HUES6 (cell line): ENCODE data around the gene PDGFB.

Experiments
- H3K27ac ChIP-seq: 2 replicates; pipeline ENCODE4 v1.7.0; 2013; ENCODE audit warnings: low read depth, mild to moderate bottlenecking, low read length, inconsistent platforms
- H3K27me3 ChIP-seq: 2 replicates; pipeline ENCODE4 v1.6.1; 2013; ENCODE audit warnings: low read length; ENCODE audit not compliant: control insufficient read depth, insufficient read depth
- H3K36me3 ChIP-seq: 2 replicates; pipeline ENCODE4 v1.6.1; 2013; ENCODE audit warnings: low read length; ENCODE audit not compliant: control insufficient read depth, insufficient read depth
- H3K4me1 ChIP-seq: 2 replicates; pipeline ENCODE4 v1.6.1; 2013; ENCODE audit warnings: low read length; ENCODE audit not compliant: control insufficient read depth, insufficient read depth
- H3K4me3 ChIP-seq: 2 replicates; pipeline ENCODE4 v1.5.1; 2013; ENCODE audit warnings: low read depth, low read length
- H3K9ac ChIP-seq: one replicate; pipeline ENCODE4 v1.6.1; 2013; ENCODE audit warnings: mild to moderate bottlenecking, low read length
- H3K9me3 ChIP-seq: 2 replicates; pipeline ENCODE4 v1.6.1; 2013; ENCODE audit warnings: low read depth, low read length; ENCODE audit not compliant: control insufficient read depth, insufficient read depth

PDGFB gene

DNA sequence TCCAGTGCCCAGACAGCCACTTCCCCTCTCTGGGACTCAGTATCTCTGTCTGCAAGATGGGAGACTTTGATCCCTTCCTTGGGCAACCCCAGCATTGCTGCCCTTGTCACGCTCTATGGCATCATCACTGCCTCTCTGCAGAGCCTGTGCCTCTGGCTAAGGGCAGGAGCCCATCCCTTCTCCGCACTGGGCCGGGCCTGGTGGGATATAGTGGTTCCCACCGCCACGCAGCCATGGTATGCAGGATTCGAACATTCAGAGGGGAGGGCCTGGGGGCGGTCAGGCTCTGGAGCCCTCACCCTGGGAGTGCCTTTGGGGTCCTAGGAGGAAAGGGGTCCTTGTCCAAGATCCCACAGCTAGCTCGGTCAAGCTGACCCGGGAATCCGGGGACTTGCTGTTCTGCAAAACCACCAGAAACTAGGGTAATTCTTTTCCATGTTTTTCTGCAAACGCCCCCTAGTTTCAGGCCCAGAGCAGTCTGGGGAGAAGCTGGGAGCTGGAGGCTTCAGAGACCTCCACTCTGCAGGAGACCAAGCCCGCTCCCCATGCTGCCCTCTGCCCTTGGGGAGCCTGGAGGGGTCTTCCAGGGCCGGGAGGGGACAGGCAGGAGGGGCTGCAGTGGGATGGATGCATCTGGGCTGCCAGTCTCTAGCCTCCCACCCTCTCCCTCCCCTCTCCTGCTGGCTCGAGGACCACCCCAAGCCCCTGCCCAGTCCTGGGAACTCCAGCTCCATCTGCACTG is 67.9 kb downstream of the PDGFB start:
- no peaks in the 10 kb centered on the region for H3K27me3 ChIP-seq
- peaks cover 73% of the 10 kb centered on the region for H3K4me1 ChIP-seq
- peak overlapping the region; percentile 95 for H3K27ac ChIP-seq
- H3K36me3 ChIP-seq = no peaks in the 10 kb centered on the region
- peaks cover 4% of the 10 kb centered on the region; the same call in 1 of the 2 replicates for H3K9me3 ChIP-seq
- H3K4me3 ChIP-seq = no peak overlapping the region
- H3K9ac ChIP-seq = peak overlapping the region; percentile 81

- Histone ChIP-seq H3K36me3 (no peaks in the 10 kb centered on the region), H3K27me3 (no peaks in the 10 kb centered on the region), H3K4me3 (peak overlapping the region; percentile 14; the same call in 1 of the 2 replicates), H3K9me3 (no peaks in the 10 kb centered on the region), H3K27ac (peak overlapping the region; percentile 95), H3K9ac (peak overlapping the region; percentile 81), H3K4me1 (peaks cover 80% of the 10 kb centered on the region)
Measured at GRCh38 chr22:39176143-39176713, 68.6 kb downstream of the PDGFB start.

DNA sequence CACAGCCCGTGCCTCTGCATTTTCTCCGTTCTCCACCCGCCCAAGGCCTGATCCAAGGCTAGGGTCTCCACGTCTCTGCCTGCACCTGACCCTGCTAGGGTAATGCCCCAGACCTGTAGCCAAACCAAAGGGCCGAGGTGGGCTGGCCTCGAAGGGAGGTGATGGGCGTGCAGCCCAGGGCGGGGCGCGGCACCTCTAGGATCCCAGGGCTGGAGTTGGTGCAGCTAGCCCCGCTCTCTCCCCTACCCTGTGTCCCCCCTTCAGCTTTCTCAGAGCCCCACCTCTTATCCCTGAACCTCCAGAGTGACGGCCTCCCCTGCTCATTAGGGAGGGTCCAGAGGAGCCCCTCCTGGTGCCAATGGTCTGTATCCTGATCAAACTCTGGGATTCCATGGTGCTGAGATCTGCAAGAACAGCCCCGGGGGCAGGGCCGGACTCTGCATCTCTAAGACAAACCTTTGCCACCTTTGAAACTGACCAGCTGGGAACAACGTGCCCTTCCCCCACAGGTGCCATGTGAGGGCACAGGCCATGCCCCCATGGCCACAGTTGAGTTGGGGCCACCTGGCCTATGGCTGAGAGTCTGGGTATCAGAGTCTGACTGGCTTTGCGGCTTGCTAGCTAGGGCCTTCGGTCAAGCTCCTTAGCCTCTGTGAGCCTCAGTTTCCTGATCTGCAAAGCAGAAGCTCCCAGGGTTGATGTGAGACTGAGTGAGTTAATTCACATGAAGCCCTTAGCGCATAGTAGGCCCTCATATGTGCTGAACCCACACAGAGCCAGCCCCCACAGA is 69.2 kb downstream of the PDGFB start:
- H3K27ac ChIP-seq = peak overlapping the region; percentile 95
- H3K9ac ChIP-seq = peak overlapping the region; percentile 81

GRCh38 chr22:39174498-39175352 is 70.1 kb downstream of the PDGFB start:
- Histone ChIP-seq H3K9me3 (no peaks in the 10 kb centered on the region), H3K4me1 (peaks cover 79% of the 10 kb centered on the region), H3K27me3 (no peaks in the 10 kb centered on the region), H3K9ac (peak overlapping the region; percentile 81), H3K27ac (peak overlapping the region; percentile 95), H3K36me3 (no peaks in the 10 kb centered on the region), H3K4me3 (no peak overlapping the region)

More for the DNA sequence above, 69.2 kb downstream of the PDGFB start:
- Histone ChIP-seq H3K9me3 (no peaks in the 10 kb centered on the region), H3K36me3 (no peaks in the 10 kb centered on the region), H3K4me3 (peak overlapping the region; percentile 14), H3K4me1 (peaks cover 83% of the 10 kb centered on the region), H3K27me3 (no peaks in the 10 kb centered on the region)

DNA sequence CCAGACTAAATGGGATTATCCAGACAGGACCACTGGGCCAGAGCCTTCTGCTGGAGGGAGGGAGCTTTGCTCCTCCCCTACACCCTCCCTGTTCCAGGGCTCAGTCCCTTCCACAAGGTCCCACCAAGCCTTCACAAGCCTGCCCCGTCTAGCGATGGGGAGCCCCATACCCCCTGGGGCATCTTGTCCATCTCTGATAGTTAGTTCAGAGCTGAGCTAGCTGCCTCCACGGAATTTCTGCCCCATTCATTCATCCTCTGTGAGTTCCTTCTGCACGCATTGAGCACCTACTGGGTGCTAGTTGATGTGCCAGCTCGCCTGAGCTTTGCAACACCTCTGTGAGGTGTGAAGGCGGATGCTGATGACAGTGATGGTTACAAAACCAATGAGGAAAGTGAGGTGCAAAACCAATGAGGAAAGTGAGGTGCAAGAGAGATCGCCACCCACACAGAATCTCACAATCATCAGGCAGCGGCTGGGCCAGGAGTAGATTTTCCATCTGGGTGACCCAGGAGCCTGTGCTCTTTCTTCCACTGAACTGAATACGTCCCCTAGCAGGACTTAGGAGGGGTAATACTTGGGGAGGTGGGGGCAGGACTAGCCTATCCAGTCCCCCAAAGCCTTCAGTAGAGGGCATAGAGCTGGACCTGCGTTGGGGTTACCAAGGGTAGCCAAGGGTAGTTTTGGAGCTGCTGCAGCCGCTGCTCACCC is 70.8 kb downstream of the PDGFB start:
- Histone ChIP-seq H3K4me1 (peaks cover 74% of the 10 kb centered on the region), H3K27ac (peak overlapping the region; percentile 95), H3K27me3 (no peaks in the 10 kb centered on the region), H3K9ac (peak overlapping the region; percentile 71), H3K4me3 (no peak overlapping the region), H3K9me3 (no peaks in the 10 kb centered on the region), H3K36me3 (no peaks in the 10 kb centered on the region)
